ENCODE measurements around the gene CCDC59. TPM values are rescaled to one million over a fixed set of nuclear protein-coding genes. Genes with fewer than 3 reads are reported as not detected.
A peak's percentile ranks its signal among the peaks of the same experiment; 100 is the strongest.

Gene CCDC59
- total and polyA plus RNA-seq, 4 donors, result 14.4 to 22.0 (median 18.2) TPM

GRCh38 chr12:82329508-82329907 lies 28.7 kb downstream of the CCDC59 start:
- no peak for TF ChIP-seq YY1 (IDR thresholded peaks at IDR 0.05)
- Histone ChIP-seq H3K4me1 (ENCODE audit: control insufficient read depth in 4 of 4, insufficient read depth in 4 of 4, low read length in 3 of 4) (no peaks in the 10 kb centered on the region), H3K27me3 (ENCODE audit: control insufficient read depth in 4 of 4, insufficient read depth in 4 of 4, low read length in 3 of 4) (no peaks in the 10 kb centered on the region), H3K9me3 (ENCODE audit: control insufficient read depth in 4 of 4, low read length in 3 of 4) (no peaks in the 10 kb centered on the region), H3K4me3 (ENCODE audit: low read depth in 1 of 3, low read length in 3 of 3) (no peak overlapping the region), H3K27ac (ENCODE audit: low read depth in 1 of 2, low read length in 2 of 2) (no peak overlapping the region), H3K36me3 (ENCODE audit: control insufficient read depth in 4 of 4, insufficient read depth in 3 of 4, low read depth in 1 of 4, low read length in 3 of 4) (no peaks in the 10 kb centered on the region), H3K9ac (ENCODE audit: low read depth in 1 of 2, low read length in 2 of 2) (no peak overlapping the region)
- WGBS, result 20% methylated on average over 1 of the region's 1 CpG
- no peak for DNase-seq (ENCODE audit: low spot score)

GRCh38 chr12:82327861-82328260 lies 30.3 kb downstream of the CCDC59 start:
- DNase-seq (ENCODE audit: low spot score), result no peak
- no peak overlapping the region for H3K4me3 ChIP-seq (ENCODE audit: low read depth in 1 of 3, low read length in 3 of 3)
- H3K27ac ChIP-seq (ENCODE audit: low read depth in 1 of 2, low read length in 2 of 2), result no peak overlapping the region
- WGBS, result 66% methylated on average over 1 of the region's 1 CpG
- TF ChIP-seq FOXA2 (IDR thresholded peaks at IDR 0.05) (no peak), RAD21 (IDR thresholded peaks at IDR 0.05) (no peak), SP1 (IDR thresholded peaks at IDR 0.05) (no peak), TAF1 (conservative IDR thresholded peaks at IDR 0.05) (no peak), RXRA (IDR thresholded peaks at IDR 0.05) (no peak), GABPA (IDR thresholded peaks at IDR 0.05 in 1 of 2, conservative IDR thresholded peaks at IDR 0.05 in 1 of 2) (no peak), ZBTB33 (IDR thresholded peaks at IDR 0.05) (no peak), HNF4G (IDR thresholded peaks at IDR 0.05) (no peak), REST (IDR thresholded peaks at IDR 0.05) (no peak)
- H3K9ac ChIP-seq (ENCODE audit: low read depth in 1 of 2, low read length in 2 of 2), result no peak overlapping the region
- H3K36me3 ChIP-seq (ENCODE audit: control insufficient read depth in 4 of 4, insufficient read depth in 3 of 4, low read depth in 1 of 4, low read length in 3 of 4), result no peaks in the 10 kb centered on the region
- H3K27me3 ChIP-seq (ENCODE audit: control insufficient read depth in 4 of 4, insufficient read depth in 4 of 4, low read length in 3 of 4), result no peaks in the 10 kb centered on the region
- no peaks in the 10 kb centered on the region for H3K9me3 ChIP-seq (ENCODE audit: control insufficient read depth in 4 of 4, low read length in 3 of 4)
- no peaks in the 10 kb centered on the region for H3K4me1 ChIP-seq (ENCODE audit: control insufficient read depth in 4 of 4, insufficient read depth in 4 of 4, low read length in 3 of 4)

- no peak overlapping the region for H3K27ac ChIP-seq (ENCODE audit: low read depth in 1 of 2, low read length in 2 of 2)
- H3K4me3 ChIP-seq (ENCODE audit: low read depth in 1 of 3, low read length in 3 of 3), result no peak overlapping the region
- WGBS, result 12% methylated on average over 1 of the region's 1 CpG
- H3K36me3 ChIP-seq (ENCODE audit: control insufficient read depth in 4 of 4, insufficient read depth in 3 of 4, low read depth in 1 of 4, low read length in 3 of 4), result no peaks in the 10 kb centered on the region
- TF ChIP-seq RAD21 (IDR thresholded peaks at IDR 0.05) (peak; percentile 68 to 72), MAX (IDR thresholded peaks at IDR 0.05) (no peak), CTCF (IDR thresholded peaks at IDR 0.05; ENCODE audit: low read depth, low read length, missing input control) (peak; percentile 34)
- H3K4me1 ChIP-seq (ENCODE audit: control insufficient read depth in 4 of 4, insufficient read depth in 4 of 4, low read length in 3 of 4), result no peaks in the 10 kb centered on the region
- no peak overlapping the region for H3K9ac ChIP-seq (ENCODE audit: low read depth in 1 of 2, low read length in 2 of 2)
- H3K27me3 ChIP-seq (ENCODE audit: control insufficient read depth in 4 of 4, insufficient read depth in 4 of 4, low read length in 3 of 4), result no peaks in the 10 kb centered on the region
- DNase-seq (ENCODE audit: low spot score), result no peak
- no peaks in the 10 kb centered on the region for H3K9me3 ChIP-seq (ENCODE audit: control insufficient read depth in 4 of 4, low read length in 3 of 4)
Observed at GRCh38 chr12:82326905-82327503, 31.2 kb downstream of the CCDC59 start.

All from liver (tissue), 9 donors.